Right renal pelvis (tissue), 4 donors: Measurements from ENCODE around the gene C10orf71. TPM values are rescaled to one million over a fixed set of nuclear protein-coding genes. Genes with fewer than 3 reads are reported as not detected.
A peak's percentile ranks its signal among the peaks of the same experiment; 100 is the strongest.

Experiments used
- DNase-seq, 4 donors: peaks; one replicate each; pipeline ENCODE4 v3.0.0-alpha.2; 2013; ENCODE audit warnings: low read depth in 4 of 4, low spot score in 3 of 4, missing footprints in 1 of 4
- polyA plus RNA-seq, 4 donors: library from polyadenylated mRNA; unstranded; fragments of 120-200 nt; gene quantifications; one replicate each; pipeline ENCODE4 v1.2.1, GENCODE V29; 2013; ENCODE audit not compliant: insufficient read length in 4 of 4

The C10orf71 gene, protein sequence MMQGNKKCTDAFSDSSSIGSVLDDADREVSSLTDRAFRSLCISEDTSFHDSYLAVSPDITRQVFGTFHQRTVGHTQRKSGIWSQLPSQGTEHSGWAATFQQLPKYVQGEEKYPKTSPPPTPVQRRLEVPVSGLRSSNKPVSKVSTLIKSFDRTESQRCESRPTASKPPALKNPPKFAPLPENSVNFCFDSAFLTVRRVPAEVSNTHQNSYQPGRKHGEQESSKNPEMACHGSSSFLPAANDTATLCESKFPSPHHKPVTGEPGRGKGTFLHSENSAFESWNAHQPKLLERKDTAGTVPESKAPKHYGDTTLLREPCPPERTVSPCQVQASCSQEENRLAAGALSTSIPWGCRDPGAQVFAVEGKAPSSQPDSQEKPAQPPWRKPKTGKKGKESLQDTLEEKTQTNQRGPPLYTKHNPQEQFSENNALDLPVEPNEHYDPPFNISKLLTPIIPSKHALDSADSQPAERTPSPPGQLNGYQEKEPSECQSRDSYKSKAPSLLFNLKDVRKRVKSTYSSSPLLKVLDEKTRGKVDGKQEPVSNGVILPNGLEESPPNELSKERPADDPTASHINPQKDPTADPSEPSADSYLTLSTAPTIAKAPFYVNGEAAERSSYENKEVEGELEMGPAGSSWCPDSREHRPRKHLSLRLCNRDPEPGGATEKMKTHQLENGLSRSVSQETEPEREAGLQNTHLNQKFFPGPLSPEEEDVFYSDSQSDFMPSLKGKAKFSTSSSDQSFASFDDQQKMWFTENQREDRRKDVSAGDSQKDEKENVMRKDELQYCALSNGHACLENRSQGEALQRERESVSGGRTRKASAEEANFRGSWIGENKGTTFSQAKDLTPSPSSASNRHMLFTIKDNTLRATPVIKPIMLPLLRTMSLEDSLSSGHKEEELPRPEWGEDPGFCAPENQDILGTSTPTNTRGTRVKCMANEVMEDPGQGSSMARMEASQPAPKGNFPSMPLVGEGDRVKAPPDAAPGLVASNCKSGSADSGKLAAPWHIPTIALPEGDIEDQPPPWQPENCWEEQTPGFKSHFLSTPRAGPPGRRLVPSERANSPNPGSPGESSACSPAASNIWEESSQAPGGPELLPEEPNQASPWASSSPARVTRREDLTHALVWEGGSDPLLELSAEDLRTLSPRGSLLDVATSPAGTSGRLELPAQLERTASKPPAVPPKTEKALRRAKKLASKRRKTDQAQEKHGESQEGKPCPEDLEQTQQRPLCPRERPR (N-terminal part only)
- under 1 TPM; 0.10 to 0.17 (median 0.14) TPM for polyA plus RNA-seq

GRCh38 chr10:49298983-49299815, at the start of gene C10orf71:
C10orf71 (plus strand) TSS chr10:49299170; CDS start chr10:49322546, 23,376 bp downstream.
- DNase-seq, result peak in 3 of 4 donors; percentile 14 to 38 (median 23)

- DNase-seq, result no peak
Observed at GRCh38 chr10:49252313-49253034, 46.5 kb upstream of the C10orf71 start.

DNA sequence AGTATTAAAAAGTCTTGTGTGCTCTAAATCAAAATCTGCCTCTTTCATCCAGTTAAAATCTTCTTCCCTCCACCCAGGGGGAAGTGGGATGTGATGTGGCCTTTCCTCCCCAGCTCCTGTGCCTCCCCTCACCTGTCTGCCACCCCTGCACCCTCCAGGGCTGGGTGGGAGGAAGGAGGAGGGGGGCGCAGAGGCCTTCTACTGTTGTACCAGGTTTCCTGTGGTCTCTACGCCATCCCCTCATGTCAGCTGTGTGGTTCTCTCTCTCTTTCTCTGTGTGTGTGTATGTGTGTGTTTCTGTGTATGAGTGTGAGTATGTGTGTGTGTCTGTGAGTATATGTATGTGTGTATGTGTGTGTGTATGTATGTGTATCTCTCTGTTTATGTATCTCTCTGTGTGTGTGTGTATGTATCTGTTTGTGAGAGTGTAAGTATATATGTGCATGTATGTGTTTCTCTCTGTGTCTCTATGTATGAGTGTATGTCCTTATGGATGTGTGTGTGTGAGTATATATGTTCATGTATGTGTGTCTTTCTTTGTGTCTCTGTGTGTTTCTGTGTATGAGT, 45.5 kb upstream of the C10orf71 start:
- no peak for DNase-seq

- no peak for DNase-seq
Observed at GRCh38 chr10:49254150-49254549, 44.8 kb upstream of the C10orf71 start.

- no peak for DNase-seq
Observed at GRCh38 chr10:49254556-49255318, 44.2 kb upstream of the C10orf71 start.

DNA sequence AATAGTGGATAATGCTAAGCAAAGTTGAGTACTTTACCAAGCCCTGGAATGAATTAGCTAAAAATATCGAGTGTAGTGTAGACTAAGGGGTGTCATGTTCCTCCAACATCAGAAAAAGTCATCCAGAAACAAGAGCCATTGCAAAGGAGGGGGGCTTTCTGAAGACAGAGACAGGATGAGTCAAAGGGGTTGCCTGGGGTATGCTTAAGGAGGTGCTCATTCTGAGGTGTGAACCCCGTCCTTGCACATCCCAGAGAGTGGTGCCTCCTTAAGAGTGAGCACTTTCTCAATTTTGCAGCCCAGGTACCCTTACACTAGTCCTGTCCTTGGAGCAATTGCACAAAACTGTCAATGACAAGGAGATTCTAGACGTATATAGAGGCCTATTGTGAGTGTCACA, 43.1 kb upstream of the C10orf71 start:
- DNase-seq, result no peak

GRCh38 chr10:49257154-49257553, 41.8 kb upstream of the C10orf71 start:
- no peak for DNase-seq

GRCh38 chr10:49257626-49258349, 41.2 kb upstream of the C10orf71 start:
- DNase-seq, result no peak

DNA sequence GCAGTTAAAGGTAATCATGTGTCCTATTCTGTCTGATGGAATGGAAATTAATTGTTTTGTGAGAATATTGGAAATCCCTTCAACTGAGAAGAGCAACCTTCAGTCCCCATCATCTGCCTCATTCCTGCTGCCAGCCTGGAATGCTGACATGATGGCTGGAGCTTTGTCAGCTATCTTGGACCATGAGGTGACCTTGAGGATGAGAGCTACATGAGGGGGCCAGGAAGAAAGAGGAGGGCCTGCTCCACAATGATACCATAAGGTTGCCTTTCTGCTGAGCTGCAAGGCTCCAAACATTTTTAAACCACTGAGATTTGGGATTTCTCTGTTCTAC, 40.7 kb upstream of the C10orf71 start:
- no peak for DNase-seq

DNA sequence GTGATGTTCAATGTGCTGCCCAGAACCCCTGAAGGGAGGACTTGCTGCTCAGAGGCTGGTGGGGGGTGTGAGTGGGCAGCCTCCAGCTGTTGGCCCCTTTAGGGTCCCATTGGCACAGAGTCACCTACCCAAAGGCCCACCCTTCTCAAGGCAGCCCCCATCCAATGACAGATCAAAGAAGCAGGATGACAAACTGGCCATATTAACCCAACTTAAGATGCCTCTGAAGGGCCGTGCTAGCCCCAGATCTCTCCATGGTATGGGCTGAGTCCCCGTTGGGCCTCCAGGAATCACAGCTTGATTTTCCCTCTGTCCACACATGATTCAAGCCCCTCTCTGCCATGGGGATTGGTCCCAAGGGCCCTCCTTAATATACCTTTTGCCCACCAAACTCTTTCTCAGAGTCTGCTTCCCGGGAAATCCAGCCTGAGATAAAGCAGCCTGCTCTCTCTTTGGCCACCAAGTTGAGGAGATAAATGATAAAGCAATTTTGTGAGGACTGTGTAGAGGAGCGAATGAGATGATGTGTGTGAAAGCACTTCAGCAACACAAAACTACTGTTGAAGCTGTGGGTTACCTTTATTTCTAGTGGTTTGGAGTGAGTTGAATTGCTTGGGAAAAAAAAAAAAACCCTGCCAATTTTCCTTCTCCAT, 38.2 kb upstream of the C10orf71 start:
- no peak for DNase-seq

GRCh38 chr10:49263591-49263990, 35.4 kb upstream of the C10orf71 start:
- no peak for DNase-seq

- DNase-seq, result no peak
Observed at GRCh38 chr10:49264177-49264677, 34.7 kb upstream of the C10orf71 start.

DNA sequence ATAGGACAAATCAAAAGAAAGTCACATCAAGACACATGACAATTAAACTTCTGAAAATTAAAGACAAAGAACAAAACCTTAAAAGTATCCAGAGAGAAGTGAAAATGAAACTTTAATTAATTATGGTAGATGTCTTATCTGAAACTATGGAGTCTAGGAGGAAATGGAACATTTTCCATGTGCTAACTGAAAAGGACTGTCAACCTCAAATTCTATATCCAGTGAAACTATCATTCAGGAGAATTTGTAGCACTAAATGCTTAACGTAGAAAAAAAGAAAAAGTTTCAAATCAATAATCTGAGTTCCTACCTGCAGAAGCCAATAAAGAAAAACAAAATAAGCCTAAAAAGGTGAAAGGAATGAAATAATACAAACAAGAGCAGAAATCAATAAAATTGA, 33.1 kb upstream of the C10orf71 start:
- no peak for DNase-seq

DNA sequence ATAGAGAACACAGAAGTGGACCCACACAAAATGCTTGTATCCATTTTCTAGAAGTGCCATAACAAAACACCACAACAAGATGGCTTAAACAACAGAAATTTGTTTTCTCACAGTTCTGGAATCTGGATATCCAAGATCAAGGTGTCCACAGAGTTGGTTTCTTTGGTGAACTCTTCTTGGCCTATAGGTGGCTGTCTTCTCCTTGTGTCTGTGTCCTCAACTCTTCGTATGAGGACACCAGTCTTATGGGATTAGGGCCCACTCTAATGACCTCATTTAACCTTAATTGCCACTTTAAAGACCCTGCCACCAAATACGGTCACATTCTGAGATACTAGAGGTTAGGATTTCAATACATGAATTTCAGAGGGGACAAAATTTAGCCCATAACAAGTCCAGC, 30.8 kb upstream of the C10orf71 start:
- no peak for DNase-seq

DNA sequence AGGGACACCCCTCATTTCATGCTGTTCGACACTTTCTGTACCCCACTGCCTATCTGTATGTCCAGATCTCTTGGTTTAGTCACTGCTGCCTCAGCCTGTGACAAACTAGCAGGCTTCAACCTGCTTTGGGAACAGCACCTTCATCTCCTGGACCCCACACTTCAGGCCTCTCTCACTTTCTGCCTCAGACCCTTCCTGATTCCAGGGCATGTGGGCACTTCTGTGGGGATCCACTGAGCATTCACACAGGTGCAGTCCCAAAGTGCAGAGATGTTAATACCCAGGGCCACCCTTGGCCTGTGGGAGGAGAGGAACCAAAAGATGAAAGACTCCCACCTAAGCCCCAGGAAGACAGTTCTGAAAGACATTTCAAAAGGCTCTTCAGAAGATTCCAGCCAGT, 29.4 kb upstream of the C10orf71 start:
- no peak for DNase-seq

- no peak for DNase-seq
Observed at GRCh38 chr10:49270565-49270964, 28.4 kb upstream of the C10orf71 start.

- no peak for DNase-seq
Observed at GRCh38 chr10:49271346-49271745, 27.6 kb upstream of the C10orf71 start.
